T-helper 17 cell (primary cell): ENCODE data around the gene CTDP1. TPM values are rescaled to one million over a fixed set of nuclear protein-coding genes. Genes with fewer than 3 reads are reported as not detected.
"Not testable (repeated sequence)": the region's sequence is repeated elsewhere in the genome, so short reads cannot be mapped to it uniquely, and the experiment has no call there.

Experiments used
- ATAC-seq: fragments of 150-1000 bp; cut with Tn5 transposase; 2 replicates; pipeline ENCODE4 v1.10.0; 2021; ENCODE audit warnings: mild to moderate bottlenecking, moderate library complexity
- DNase-seq, 3 donors: peaks; one replicate each; pipeline versions ENCODE4 v3.0.0 to v3.0.0-alpha.2; 2020 to 2021
- H3K9me3 ChIP-seq: one replicate; pipeline ENCODE4 v1.7.0; 2013; ENCODE audit warnings: low read length, mild to moderate bottlenecking; ENCODE audit not compliant: control insufficient read depth, poor library complexity, severe bottlenecking
- H3K27ac Mint-ChIP-seq: one replicate; pipeline ENCODE4 v1.8.0; 2022; ENCODE audit warnings: mild to moderate bottlenecking, moderate library complexity, mixed read lengths
- H3K27me3 Mint-ChIP-seq: one replicate; pipeline ENCODE4 v1.8.0; 2022; ENCODE audit warnings: mixed read lengths
- H3K36me3 Mint-ChIP-seq: one replicate; pipeline ENCODE4 v1.8.0; 2022; ENCODE audit warnings: low read depth, mixed read lengths
- H3K4me1 Mint-ChIP-seq: one replicate; pipeline ENCODE4 v1.8.0; 2022; ENCODE audit warnings: mild to moderate bottlenecking, mixed read lengths
- H3K4me3 Mint-ChIP-seq: one replicate; pipeline ENCODE4 v1.8.0; 2022; ENCODE audit warnings: mild to moderate bottlenecking, moderate library complexity, mixed read lengths
- total RNA-seq, 4 donors: library from RNA in 2 of 4; stranded (reverse) in 2 of 4; gene quantifications; one replicate each; pipeline ENCODE4 v1.2.3 and lab custom pipeline; 2022 to 2026

CTDP1 gene
- total RNA-seq, 2 donors from 2014 or later = 61.0 to 65.1 TPM

- DNase-seq = no peak
- H3K36me3 Mint-ChIP-seq = peaks cover 19% of the 10 kb centered on the region
- no peak overlapping the region for H3K4me3 Mint-ChIP-seq
- H3K4me1 Mint-ChIP-seq = peaks cover 9% of the 10 kb centered on the region
- no peaks in the 10 kb centered on the region for H3K27me3 Mint-ChIP-seq
- no peaks in the 10 kb centered on the region for H3K9me3 ChIP-seq
- no peak overlapping the region for H3K27ac Mint-ChIP-seq
- ATAC-seq = no peak
Observed at GRCh38 chr18:79707239-79707638, 27.6 kb downstream of the CTDP1 start.

GRCh38 chr18:79707671-79708070, 28.1 kb downstream of the CTDP1 start:
- Mint-ChIP-seq H3K27ac (no peak overlapping the region), H3K36me3 (peaks cover 19% of the 10 kb centered on the region), H3K27me3 (no peaks in the 10 kb centered on the region), H3K4me1 (peaks cover 9% of the 10 kb centered on the region), H3K4me3 (no peak overlapping the region)
- no peak for DNase-seq
- ATAC-seq = no peak
- H3K9me3 ChIP-seq = no peaks in the 10 kb centered on the region

GRCh38 chr18:79708412-79708811, 28.8 kb downstream of the CTDP1 start:
- H3K27ac Mint-ChIP-seq = no peak overlapping the region
- no peak for DNase-seq
- no peak overlapping the region for H3K4me3 Mint-ChIP-seq
- H3K27me3 Mint-ChIP-seq = no peaks in the 10 kb centered on the region
- H3K4me1 Mint-ChIP-seq = peaks cover 8% of the 10 kb centered on the region
- no peak for ATAC-seq
- H3K36me3 Mint-ChIP-seq = peaks cover 19% of the 10 kb centered on the region
- no peaks in the 10 kb centered on the region for H3K9me3 ChIP-seq

GRCh38 chr18:79712206-79712857, 32.7 kb downstream of the CTDP1 start:
- H3K36me3 Mint-ChIP-seq = peaks cover 10% of the 10 kb centered on the region
- H3K4me3 Mint-ChIP-seq = no peak overlapping the region
- no peaks in the 10 kb centered on the region for H3K9me3 ChIP-seq
- no peaks in the 10 kb centered on the region for H3K27me3 Mint-ChIP-seq
- DNase-seq = no peak
- ATAC-seq = no peak
- no peak overlapping the region for H3K27ac Mint-ChIP-seq
- H3K4me1 Mint-ChIP-seq = peaks cover 2% of the 10 kb centered on the region

GRCh38 chr18:79713341-79713740, 33.7 kb downstream of the CTDP1 start:
- Mint-ChIP-seq H3K4me3 (no peak overlapping the region), H3K36me3 (peaks cover 10% of the 10 kb centered on the region), H3K4me1 (no peaks in the 10 kb centered on the region), H3K27ac (no peak overlapping the region), H3K27me3 (no peaks in the 10 kb centered on the region)
- DNase-seq (no peak), ATAC-seq (no peak)
- H3K9me3 ChIP-seq = no peaks in the 10 kb centered on the region

GRCh38 chr18:79714531-79715240, 35.1 kb downstream of the CTDP1 start:
- ATAC-seq (no peak), DNase-seq (no peak)
- Mint-ChIP-seq H3K27ac (no peak overlapping the region), H3K27me3 (no peaks in the 10 kb centered on the region), H3K4me3 (peak overlapping the region; percentile 45), H3K4me1 (no peaks in the 10 kb centered on the region), H3K36me3 (peaks cover 12% of the 10 kb centered on the region)
- no peaks in the 10 kb centered on the region for H3K9me3 ChIP-seq

- no peaks in the 10 kb centered on the region for H3K9me3 ChIP-seq
- H3K36me3 Mint-ChIP-seq = peaks cover 12% of the 10 kb centered on the region
- peak overlapping the region; percentile 45 for H3K4me3 Mint-ChIP-seq
- ATAC-seq = no peak
- DNase-seq = no peak
- peak overlapping the region; percentile 16 for H3K27ac Mint-ChIP-seq
- H3K27me3 Mint-ChIP-seq = no peaks in the 10 kb centered on the region
- no peaks in the 10 kb centered on the region for H3K4me1 Mint-ChIP-seq
Observed at GRCh38 chr18:79715280-79715679, 35.7 kb downstream of the CTDP1 start.

- H3K36me3 Mint-ChIP-seq = peaks cover 13% of the 10 kb centered on the region
- H3K27ac Mint-ChIP-seq = no peak overlapping the region
- H3K9me3 ChIP-seq = no peaks in the 10 kb centered on the region
- no peaks in the 10 kb centered on the region for H3K4me1 Mint-ChIP-seq
- H3K4me3 Mint-ChIP-seq = no peak overlapping the region
- no peak for DNase-seq
- ATAC-seq = no peak
- H3K27me3 Mint-ChIP-seq = no peaks in the 10 kb centered on the region
Observed at GRCh38 chr18:79717059-79717458, 37.5 kb downstream of the CTDP1 start.

GRCh38 chr18:79717555-79718074, 38.0 kb downstream of the CTDP1 start:
- Mint-ChIP-seq H3K27ac (peak overlapping the region; percentile 5), H3K4me3 (no peak overlapping the region), H3K36me3 (peaks cover 13% of the 10 kb centered on the region), H3K4me1 (no peaks in the 10 kb centered on the region), H3K27me3 (no peaks in the 10 kb centered on the region)
- no peaks in the 10 kb centered on the region for H3K9me3 ChIP-seq
- no peak for ATAC-seq
- no peak for DNase-seq

- no peaks in the 10 kb centered on the region for H3K9me3 ChIP-seq
- Mint-ChIP-seq H3K27me3 (no peaks in the 10 kb centered on the region), H3K4me3 (no peak overlapping the region), H3K4me1 (no peaks in the 10 kb centered on the region), H3K36me3 (peaks cover 14% of the 10 kb centered on the region), H3K27ac (peak overlapping the region; percentile 5)
- no peak for ATAC-seq
- no peak for DNase-seq
Observed at GRCh38 chr18:79718126-79718525, 38.5 kb downstream of the CTDP1 start.

- no peaks in the 10 kb centered on the region for H3K9me3 ChIP-seq
- peaks cover 3% of the 10 kb centered on the region for H3K4me1 Mint-ChIP-seq
- H3K27ac Mint-ChIP-seq = peak overlapping the region; percentile 5
- DNase-seq = no peak
- no peaks in the 10 kb centered on the region for H3K27me3 Mint-ChIP-seq
- peaks cover 16% of the 10 kb centered on the region for H3K36me3 Mint-ChIP-seq
- no peak for ATAC-seq
- no peak overlapping the region for H3K4me3 Mint-ChIP-seq
Observed at GRCh38 chr18:79718878-79719477, 39.4 kb downstream of the CTDP1 start.

- not testable (repeated sequence) for ATAC-seq, H3K27me3 Mint-ChIP-seq, H3K9me3 ChIP-seq, DNase-seq, H3K4me1 Mint-ChIP-seq
- H3K27ac Mint-ChIP-seq = peak overlapping the region; percentile 5
- H3K36me3 Mint-ChIP-seq = peaks cover 16% of the 10 kb centered on the region
- peak overlapping the region; percentile 31 for H3K4me3 Mint-ChIP-seq
Observed at GRCh38 chr18:79719478-79720358, 40.1 kb downstream of the CTDP1 start.

- Mint-ChIP-seq H3K4me1 (peaks cover 5% of the 10 kb centered on the region), H3K4me3 (no peak overlapping the region), H3K27ac (peak overlapping the region; percentile 37), H3K27me3 (no peaks in the 10 kb centered on the region), H3K36me3 (peaks cover 17% of the 10 kb centered on the region)
- no peak for ATAC-seq
- no peak for DNase-seq
- H3K9me3 ChIP-seq = no peaks in the 10 kb centered on the region
Observed at GRCh38 chr18:79720359-79720733, 40.7 kb downstream of the CTDP1 start.
